Spleen (tissue), 11 donors: ENCODE results near the gene TEAD1. TPM values are rescaled to one million over a fixed set of nuclear protein-coding genes. Genes with fewer than 3 reads are reported as not detected.

Experiments used
- DNase-seq: peaks from one replicate; pipeline ENCODE4 v3.0.0-alpha.2; 2020
- H3K27ac ChIP-seq, 8 donors: fragments of 200-600 bp; sonication (generic) in 7 of 8; 1 replicate in 4 of 8; 2 replicates in 4 of 8; pipeline versions ENCODE4 v1.5.0 to v1.8.0; 2016 to 2021; ENCODE audit warnings: inconsistent platforms in 4 of 8, mild to moderate bottlenecking in 4 of 8, moderate library complexity in 1 of 8
- H3K27me3 ChIP-seq, 7 donors: fragments of 200-600 bp; sonication (generic) in 6 of 7; replicated peaks in 1 of 7; 1 replicate in 4 of 7; 2 replicates in 3 of 7; pipeline versions ENCODE4 v1.5.0 to v1.8.0; 2016 to 2021; ENCODE audit warnings: inconsistent platforms in 3 of 7, mild to moderate bottlenecking in 1 of 7
- H3K36me3 ChIP-seq, 6 donors: fragments of 200-600 bp; sonication (generic) in 5 of 6; 1 replicate in 4 of 6; 2 replicates in 2 of 6; pipeline versions ENCODE4 v1.5.0 to v1.8.0; 2016 to 2021; ENCODE audit warnings: inconsistent platforms in 2 of 6
- H3K4me1 ChIP-seq, 6 donors: fragments of 200-600 bp; sonication (generic) in 5 of 6; 1 replicate in 3 of 6; 2 replicates in 3 of 6; pipeline versions ENCODE4 v1.5.0 to v1.8.0; 2016 to 2021; ENCODE audit warnings: inconsistent platforms in 3 of 6
- H3K4me3 ChIP-seq, 8 donors: fragments of 200-600 bp; sonication (generic) in 7 of 8; 1 replicate in 4 of 8; 2 replicates in 4 of 8; pipeline versions ENCODE4 v1.5.0 to v1.8.0; 2016 to 2021; ENCODE audit warnings: inconsistent platforms in 4 of 8, mild to moderate bottlenecking in 4 of 8, moderate library complexity in 2 of 8
- H3K9me3 ChIP-seq, 8 donors: fragments of 200-600 bp; sonication (generic) in 7 of 8; 1 replicate in 4 of 8; 2 replicates in 4 of 8; pipeline versions ENCODE4 v1.5.0 to v1.8.0; 2016 to 2021; ENCODE audit warnings: inconsistent platforms in 4 of 8
- POLR2A ChIP-seq, 3 donors: fragments of 450-650 bp; IDR thresholded peaks; one replicate each; pipeline ENCODE4 v1.5.1; 2017; ENCODE audit warnings: antibody characterized with exemption in 3 of 3, mild to moderate bottlenecking in 1 of 3
- POLR2AphosphoS5 ChIP-seq, 3 donors: sonication (generic); formaldehyde crosslinking; IDR thresholded peaks; one replicate each; pipeline ENCODE4 v1.5.1; 2017; ENCODE audit warnings: antibody characterized with exemption in 3 of 3
- WGBS, 5 donors: extraction: QIAGEN DNeasy Blood & Tissue Kit in 3 of 5; methylation state at CpG; one replicate each; pipeline versions ENCODE4 v1.1.5 to v1.1.7; 2013 to 2018; 5-methylcytosine and 5-hydroxymethylcytosine counted together
- intact Hi-C: fragments of 100-400 bp; cut with DNase I; formaldehyde crosslinking; loops from one replicate; pipeline ENCODE4 v1.15.0; 2023; ENCODE audit warnings: low total_unique reads
- polyA plus RNA-seq, 3 donors: library from polyadenylated mRNA; stranded (reverse); fragments of 200-250 nt; gene quantifications; one replicate each; pipeline ENCODE4 v1.2.1, GENCODE V29; 2013
- total RNA-seq, 7 donors: library from RNA; depleted of rRNA in 3 of 7; stranded (reverse); fragments of >200 nt in 3 of 7; fragmentation: NEBNext Ultra II Directional in 4 of 7; extraction: Animal tissue kit (Norgen Biotek cat#: 25700) in 4 of 7; gene quantifications; one replicate each; pipeline versions ENCODE4 v1.1.0 to v1.2.1, GENCODE V29; 2016 to 2021
- TF ChIP-seq, protein P1 (sequence below), 11 experiments: fragments of 200-600 bp in 7 of 11; fragments of 450-650 bp in 4 of 11; sonication (generic) in 4 of 11; IDR thresholded peaks in 8 of 11; conservative IDR thresholded peaks in 3 of 11; 1 replicate in 7 of 11; 2 replicates in 4 of 11; pipeline versions ENCODE4 v1.4.0 to v1.8.0; 2016 to 2021; ENCODE audit warnings: antibody characterized with exemption in 11 of 11, inconsistent platforms in 4 of 11, mild to moderate bottlenecking in 1 of 11
- donor health status: healthy with polysubstance abuse.
- donor health status: DM: no; HTN: no; CAD: no; lungs with moderate emphysema.
- donor health status: DM: no; HTN: no; CAD: no.
- donor health status: Bipolar disorder and iron deficiency.
- donor health status: healthy.
- donor health status: DM: no; HTN: no; CAD: no.
- donor health status: DM: yes; HTN: yes; CAD: no.

Gene TEAD1
- total and polyA plus RNA-seq, 10 donors, result 0.93 to 46.0 (median 18.6) TPM

DNA sequence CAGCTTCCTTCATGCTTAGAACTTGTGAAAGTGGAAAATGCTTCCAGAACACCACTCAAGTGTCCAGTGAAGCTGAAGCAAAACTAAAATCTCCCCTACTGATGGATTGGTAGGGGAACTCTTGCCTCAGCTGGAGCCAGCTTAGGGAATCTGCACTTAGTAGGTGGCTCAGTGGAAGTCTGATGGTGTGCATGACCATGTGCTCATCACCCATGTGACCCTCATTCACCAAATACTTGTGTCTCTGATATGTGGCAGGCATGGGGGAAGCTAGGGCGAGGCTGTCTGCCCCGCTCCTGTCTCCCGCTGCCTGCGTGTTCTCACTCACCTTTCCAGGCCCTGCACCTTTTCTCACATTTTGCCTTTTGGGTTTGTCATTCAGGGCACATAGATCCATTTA is 7.2 kb downstream of the TEAD1 start:
- TF ChIP-seq, protein P1, sequence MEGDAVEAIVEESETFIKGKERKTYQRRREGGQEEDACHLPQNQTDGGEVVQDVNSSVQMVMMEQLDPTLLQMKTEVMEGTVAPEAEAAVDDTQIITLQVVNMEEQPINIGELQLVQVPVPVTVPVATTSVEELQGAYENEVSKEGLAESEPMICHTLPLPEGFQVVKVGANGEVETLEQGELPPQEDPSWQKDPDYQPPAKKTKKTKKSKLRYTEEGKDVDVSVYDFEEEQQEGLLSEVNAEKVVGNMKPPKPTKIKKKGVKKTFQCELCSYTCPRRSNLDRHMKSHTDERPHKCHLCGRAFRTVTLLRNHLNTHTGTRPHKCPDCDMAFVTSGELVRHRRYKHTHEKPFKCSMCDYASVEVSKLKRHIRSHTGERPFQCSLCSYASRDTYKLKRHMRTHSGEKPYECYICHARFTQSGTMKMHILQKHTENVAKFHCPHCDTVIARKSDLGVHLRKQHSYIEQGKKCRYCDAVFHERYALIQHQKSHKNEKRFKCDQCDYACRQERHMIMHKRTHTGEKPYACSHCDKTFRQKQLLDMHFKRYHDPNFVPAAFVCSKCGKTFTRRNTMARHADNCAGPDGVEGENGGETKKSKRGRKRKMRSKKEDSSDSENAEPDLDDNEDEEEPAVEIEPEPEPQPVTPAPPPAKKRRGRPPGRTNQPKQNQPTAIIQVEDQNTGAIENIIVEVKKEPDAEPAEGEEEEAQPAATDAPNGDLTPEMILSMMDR (IDR thresholded peaks at IDR 0.05 in 8 of 11, conservative IDR thresholded peaks at IDR 0.05 in 3 of 11), result no peak
- H3K27ac ChIP-seq, result no peak overlapping the region
- no peaks in the 10 kb centered on the region for H3K36me3 ChIP-seq
- no peak for DNase-seq
- intact Hi-C loops, result no loop called here
- H3K9me3 ChIP-seq, result no peaks in the 10 kb centered on the region
- no peak overlapping the region for H3K4me3 ChIP-seq
- peaks cover 0 to 29% (median 8%) of the 10 kb centered on the region in 6 donors for H3K4me1 ChIP-seq
- H3K27me3 ChIP-seq, result peaks cover 0 to 72% (median 6%) of the 10 kb centered on the region in 7 donors
- 89 to 95% (median 93%) methylated on average over 4 of the region's 4 CpGs for WGBS, 5 donors

- DNase-seq, result no peak
- TF ChIP-seq POLR2A (IDR thresholded peaks at IDR 0.05), result no peak
- no peak for TF ChIP-seq POLR2AphosphoS5 (IDR thresholded peaks at IDR 0.05)
- TF ChIP-seq, protein P1 (IDR thresholded peaks at IDR 0.05 in 8 of 11, conservative IDR thresholded peaks at IDR 0.05 in 3 of 11), result no peak
- Histone ChIP-seq H3K36me3 (no peaks in the 10 kb centered on the region), H3K27ac (no peak overlapping the region), H3K4me3 (no peak overlapping the region), H3K4me1 (peaks cover 0 to 21% (median 4%) of the 10 kb centered on the region in 6 donors), H3K9me3 (no peaks in the 10 kb centered on the region), H3K27me3 (peaks cover 0 to 69% (median 6%) of the 10 kb centered on the region in 7 donors)
- WGBS, 5 donors, result 67 to 78% (median 69%) methylated on average over 8 of the region's 8 CpGs
- intact Hi-C loops, result no loop called here
Observed at GRCh38 chr11:12682288-12682687, 8.1 kb downstream of the TEAD1 start.

GRCh38 chr11:12682737-12683500 is 8.7 kb downstream of the TEAD1 start:
- Histone ChIP-seq H3K27ac (no peak overlapping the region), H3K4me3 (no peak overlapping the region), H3K36me3 (no peaks in the 10 kb centered on the region), H3K4me1 (peaks cover 0 to 15% (median 2%) of the 10 kb centered on the region in 6 donors), H3K9me3 (no peaks in the 10 kb centered on the region), H3K27me3 (peaks cover 0 to 68% (median 6%) of the 10 kb centered on the region in 7 donors)
- TF ChIP-seq POLR2AphosphoS5 (IDR thresholded peaks at IDR 0.05) (no peak), POLR2A (IDR thresholded peaks at IDR 0.05) (no peak)
- TF ChIP-seq, protein P1 (IDR thresholded peaks at IDR 0.05 in 8 of 11, conservative IDR thresholded peaks at IDR 0.05 in 3 of 11), result no peak
- no peak for DNase-seq
- intact Hi-C loops, result no loop called here
- 80 to 83% (median 81%) methylated on average over 10 of the region's 10 CpGs for WGBS, 5 donors

DNA sequence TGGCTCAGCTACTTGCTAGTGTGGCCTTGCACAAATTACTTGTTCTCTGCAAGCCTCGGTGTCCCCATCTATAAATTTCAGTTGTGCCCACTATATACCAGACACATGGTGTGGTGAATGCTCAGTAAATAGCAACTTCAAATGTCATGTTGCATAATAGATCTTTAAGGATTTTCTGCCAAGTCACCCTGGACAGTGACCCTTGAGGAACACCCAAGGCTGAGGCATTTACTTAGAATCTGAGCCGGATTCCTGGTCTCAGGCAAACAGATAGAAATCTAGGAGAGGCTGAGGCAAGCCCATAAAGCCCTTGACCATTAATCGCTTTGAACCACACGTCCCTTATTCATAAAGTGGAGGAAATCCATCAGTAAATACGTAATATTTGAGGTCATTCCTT is 9.7 kb downstream of the TEAD1 start:
- TF ChIP-seq, protein P1 (IDR thresholded peaks at IDR 0.05 in 8 of 11, conservative IDR thresholded peaks at IDR 0.05 in 3 of 11), result no peak
- TF ChIP-seq POLR2AphosphoS5 (IDR thresholded peaks at IDR 0.05), result no peak
- TF ChIP-seq POLR2A (IDR thresholded peaks at IDR 0.05), result no peak
- WGBS, 5 donors, result 60 to 81% (median 78%) methylated on average over 5 of the region's 5 CpGs

More for the DNA sequence above, 9.7 kb downstream of the TEAD1 start:
- no peak for DNase-seq
- Histone ChIP-seq H3K27me3 (peaks cover 0 to 66% (median 6%) of the 10 kb centered on the region in 7 donors), H3K27ac (no peak overlapping the region), H3K4me3 (no peak overlapping the region), H3K4me1 (peaks cover 0 to 17% (median 3%) of the 10 kb centered on the region in 6 donors), H3K36me3 (no peaks in the 10 kb centered on the region), H3K9me3 (no peaks in the 10 kb centered on the region)
- intact Hi-C loops, result no loop called here
